Measurements from ENCODE around the gene CBX2. TPM values are rescaled to one million over a fixed set of nuclear protein-coding genes. Genes with fewer than 3 reads are reported as not detected.

CBX2 gene
- total and polyA plus RNA-seq, 12 donors, result 0.06 to 3.4 (median 0.82) TPM

DNA sequence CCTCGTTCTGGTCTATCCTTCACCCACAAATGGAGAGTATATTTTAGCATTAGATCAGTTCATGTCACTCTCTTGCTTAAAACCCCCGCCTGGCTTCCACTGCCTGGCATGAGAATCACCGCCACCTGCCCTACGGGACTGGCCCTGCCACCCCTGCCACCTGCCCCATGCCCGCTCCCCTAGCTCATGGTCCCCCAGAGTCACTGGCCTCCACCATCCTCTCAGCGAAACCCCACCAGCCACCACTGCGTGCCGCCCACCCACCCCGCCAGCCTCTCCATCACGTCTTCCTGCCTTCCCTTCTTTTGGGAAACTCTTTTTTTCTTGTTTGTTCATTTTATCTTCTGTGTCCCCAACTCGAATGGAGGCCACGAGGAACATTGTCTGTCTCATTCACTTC is 48.2 kb upstream of the CBX2 start:
- no peak for TF ChIP-seq POLR2A (IDR thresholded peaks at IDR 0.05)
- TF ChIP-seq, protein P1, sequence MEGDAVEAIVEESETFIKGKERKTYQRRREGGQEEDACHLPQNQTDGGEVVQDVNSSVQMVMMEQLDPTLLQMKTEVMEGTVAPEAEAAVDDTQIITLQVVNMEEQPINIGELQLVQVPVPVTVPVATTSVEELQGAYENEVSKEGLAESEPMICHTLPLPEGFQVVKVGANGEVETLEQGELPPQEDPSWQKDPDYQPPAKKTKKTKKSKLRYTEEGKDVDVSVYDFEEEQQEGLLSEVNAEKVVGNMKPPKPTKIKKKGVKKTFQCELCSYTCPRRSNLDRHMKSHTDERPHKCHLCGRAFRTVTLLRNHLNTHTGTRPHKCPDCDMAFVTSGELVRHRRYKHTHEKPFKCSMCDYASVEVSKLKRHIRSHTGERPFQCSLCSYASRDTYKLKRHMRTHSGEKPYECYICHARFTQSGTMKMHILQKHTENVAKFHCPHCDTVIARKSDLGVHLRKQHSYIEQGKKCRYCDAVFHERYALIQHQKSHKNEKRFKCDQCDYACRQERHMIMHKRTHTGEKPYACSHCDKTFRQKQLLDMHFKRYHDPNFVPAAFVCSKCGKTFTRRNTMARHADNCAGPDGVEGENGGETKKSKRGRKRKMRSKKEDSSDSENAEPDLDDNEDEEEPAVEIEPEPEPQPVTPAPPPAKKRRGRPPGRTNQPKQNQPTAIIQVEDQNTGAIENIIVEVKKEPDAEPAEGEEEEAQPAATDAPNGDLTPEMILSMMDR (IDR thresholded peaks at IDR 0.05), result no peak
- peaks cover 0 to 10% of the 10 kb centered on the region in 2 donors for H3K4me1 ChIP-seq (replicated peaks in 1 of 2)
- H3K27me3 ChIP-seq, result no peaks in the 10 kb centered on the region
- intact Hi-C loops (cut with DNase I), result no loop called here
- WGBS, 4 donors, result 88 to 94% (median 90%) methylated on average over 12 of the region's 12 CpGs
- no peak overlapping the region for H3K27ac ChIP-seq
- no peaks in the 10 kb centered on the region for H3K9me3 ChIP-seq (replicated peaks in 1 of 3)
- no peak for DNase-seq
- no peak overlapping the region for H3K4me3 ChIP-seq
- no peaks in the 10 kb centered on the region for H3K36me3 ChIP-seq (replicated peaks in 1 of 2)

DNA sequence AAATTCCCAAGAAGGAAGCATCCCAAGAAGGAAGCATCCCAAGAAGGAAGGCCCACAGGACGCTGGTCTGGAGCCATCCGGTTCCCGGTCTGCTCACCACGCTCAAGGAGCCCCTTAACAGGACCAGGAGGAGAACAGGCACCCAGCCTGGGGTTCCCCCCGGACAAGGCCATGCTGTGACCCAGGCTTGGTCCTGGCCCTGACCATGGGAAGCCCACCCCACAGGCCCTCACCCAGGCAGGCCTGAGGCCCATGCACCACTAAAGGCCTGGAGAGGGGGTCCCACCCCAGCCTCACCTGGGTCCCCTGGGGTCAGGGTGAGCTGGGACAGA is 47.5 kb upstream of the CBX2 start:
- no peak overlapping the region for H3K27ac ChIP-seq
- no peak for TF ChIP-seq POLR2A (IDR thresholded peaks at IDR 0.05)
- TF ChIP-seq, protein P1 (IDR thresholded peaks at IDR 0.05), result no peak
- H3K4me3 ChIP-seq, result no peak overlapping the region
- H3K27me3 ChIP-seq, result no peaks in the 10 kb centered on the region
- intact Hi-C loops (cut with DNase I), result no loop called here
- WGBS, 4 donors, result 88 to 98% (median 95%) methylated on average over 5 of the region's 5 CpGs
- H3K9me3 ChIP-seq (replicated peaks in 1 of 3), result no peaks in the 10 kb centered on the region
- no peaks in the 10 kb centered on the region for H3K36me3 ChIP-seq (replicated peaks in 1 of 2)
- DNase-seq, result no peak
- H3K4me1 ChIP-seq (replicated peaks in 1 of 2), result peaks cover 0 to 10% of the 10 kb centered on the region in 2 donors

DNA sequence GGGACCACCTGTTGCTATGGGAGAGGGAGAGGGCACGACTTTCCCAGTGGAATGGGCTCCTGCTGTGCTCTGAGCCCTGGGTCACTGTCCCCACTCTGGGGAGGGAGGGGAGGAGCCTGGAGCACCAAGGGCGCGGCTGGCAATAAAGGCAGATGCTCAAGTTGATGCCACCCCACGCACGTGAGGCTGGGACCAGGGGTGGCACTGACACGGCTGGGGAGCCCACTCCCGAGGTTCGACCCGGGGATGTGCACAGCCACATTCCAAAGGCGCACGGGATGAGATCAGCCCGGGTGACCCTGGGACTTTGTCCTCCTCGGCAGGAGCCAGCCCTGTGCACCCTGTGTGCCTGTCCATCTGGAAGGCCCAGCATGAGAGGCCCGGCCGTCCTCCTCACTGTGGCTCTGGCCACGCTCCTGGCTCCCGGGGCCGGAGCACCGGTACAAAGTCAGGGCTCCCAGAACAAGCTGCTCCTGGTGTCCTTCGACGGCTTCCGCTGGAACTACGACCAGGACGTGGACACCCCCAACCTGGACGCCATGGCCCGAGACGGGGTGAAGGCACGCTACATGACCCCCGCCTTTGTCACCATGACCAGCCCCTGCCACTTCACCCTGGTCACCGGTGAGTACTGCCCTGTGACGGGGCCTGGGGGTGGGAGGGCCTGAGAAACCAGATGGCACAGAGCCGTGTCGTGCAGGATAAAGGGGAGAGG is 47.0 kb upstream of the CBX2 start, which contains the start of gene ENPP7:
ENPP7 (plus strand) TSS at position 175 of the 715 bp plus-strand sequence; CDS start at position 372, 197 bp downstream.
- no peaks in the 10 kb centered on the region for H3K36me3 ChIP-seq (replicated peaks in 1 of 2)
- no peak for TF ChIP-seq POLR2A (IDR thresholded peaks at IDR 0.05)
- TF ChIP-seq, protein P1 (IDR thresholded peaks at IDR 0.05), result no peak
- H3K27me3 ChIP-seq, result no peaks in the 10 kb centered on the region
- no peak within 1 kb of the TSS for H3K4me3 ChIP-seq
- no peak for DNase-seq
- intact Hi-C loops (cut with DNase I), result no loop called here
- no peak within 1 kb of the TSS for H3K27ac ChIP-seq
- WGBS, 4 donors, result 90 to 96% (median 94%) methylated on average over 12 to 33 of the region's 33 CpGs
- H3K4me1 ChIP-seq (replicated peaks in 1 of 2), result peaks cover 0 to 10% of the 10 kb centered on the region in 2 donors
- no peaks in the 10 kb centered on the region for H3K9me3 ChIP-seq (replicated peaks in 1 of 3)

DNA sequence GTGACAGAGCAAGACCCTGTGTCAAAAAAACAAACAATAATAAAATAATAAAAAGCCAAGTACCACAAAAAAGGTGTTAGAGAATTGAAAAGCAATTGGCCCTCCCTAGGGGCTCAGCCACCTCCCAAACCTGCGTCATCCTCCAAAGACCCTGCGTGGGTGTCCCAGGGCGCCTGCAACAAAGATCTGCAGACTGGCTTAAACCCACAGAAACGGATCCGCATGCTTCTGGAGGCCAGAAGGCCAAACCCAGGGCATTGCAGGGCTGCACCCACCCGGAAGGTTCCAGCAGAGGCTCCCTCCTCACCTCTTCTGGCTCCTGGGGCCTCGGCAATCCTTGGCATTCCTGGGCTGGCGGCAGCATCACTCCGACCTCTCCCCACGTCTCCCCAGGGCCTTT is 45.7 kb upstream of the CBX2 start:
- 86 to 93% (median 90%) methylated on average over 6 to 10 of the region's 10 CpGs for WGBS, 4 donors
- TF ChIP-seq, protein P1 (IDR thresholded peaks at IDR 0.05), result no peak
- Histone ChIP-seq H3K36me3 (replicated peaks in 1 of 2) (no peaks in the 10 kb centered on the region), H3K4me1 (replicated peaks in 1 of 2) (peaks cover 0 to 10% of the 10 kb centered on the region in 2 donors), H3K4me3 (no peak overlapping the region), H3K27ac (no peak overlapping the region), H3K9me3 (replicated peaks in 1 of 3) (no peaks in the 10 kb centered on the region), H3K27me3 (no peaks in the 10 kb centered on the region)
- no peak for DNase-seq
- intact Hi-C loops (cut with DNase I), result no loop called here
